GM19452 (cell line): Measurements from ENCODE around the gene CDH26.

Experiments used
- ATAC-seq: cut with Tn5 transposase; IDR thresholded peaks from one replicate; pipeline ENCODE4 v1.9.1; 2021; ENCODE audit not compliant: unreplicated experiment

CDH26 gene

DNA sequence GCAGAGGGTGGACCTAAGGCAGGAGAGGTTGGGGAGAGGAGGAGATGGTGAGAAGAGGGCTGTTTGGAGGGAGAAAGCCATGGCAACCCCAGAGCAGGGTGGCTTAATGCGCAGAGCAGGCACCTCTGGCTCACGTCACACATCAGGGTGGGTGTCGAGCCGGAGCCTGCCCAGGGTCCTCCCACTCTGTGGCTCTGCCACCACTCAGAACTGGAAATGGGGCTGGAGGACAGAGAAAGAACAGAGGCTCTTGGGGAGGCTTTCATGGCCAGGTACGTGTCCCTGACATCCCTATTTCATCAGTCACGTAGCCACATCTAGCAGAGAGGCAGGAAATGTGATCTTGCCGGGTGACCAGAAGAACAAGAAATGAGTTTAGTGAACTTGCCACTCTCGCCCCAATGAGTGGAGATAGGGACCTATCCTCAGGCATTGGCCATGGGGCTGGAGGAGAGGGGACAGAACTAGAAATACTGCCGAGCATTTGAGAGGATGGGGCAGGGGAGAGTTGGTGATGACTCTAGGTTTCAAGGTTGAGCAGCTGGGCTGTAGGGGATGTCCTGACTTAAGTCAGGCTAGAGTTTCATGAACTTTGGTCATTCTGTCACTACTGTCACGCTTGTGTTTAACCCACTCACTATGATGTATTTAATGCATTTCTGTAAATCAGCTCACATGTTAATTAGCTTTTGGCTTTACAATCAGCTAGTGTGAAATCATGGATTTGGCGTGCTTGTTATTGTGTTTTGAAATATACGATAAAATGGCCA is 52.7 kb downstream of the CDH26 start:
- no peak for ATAC-seq

DNA sequence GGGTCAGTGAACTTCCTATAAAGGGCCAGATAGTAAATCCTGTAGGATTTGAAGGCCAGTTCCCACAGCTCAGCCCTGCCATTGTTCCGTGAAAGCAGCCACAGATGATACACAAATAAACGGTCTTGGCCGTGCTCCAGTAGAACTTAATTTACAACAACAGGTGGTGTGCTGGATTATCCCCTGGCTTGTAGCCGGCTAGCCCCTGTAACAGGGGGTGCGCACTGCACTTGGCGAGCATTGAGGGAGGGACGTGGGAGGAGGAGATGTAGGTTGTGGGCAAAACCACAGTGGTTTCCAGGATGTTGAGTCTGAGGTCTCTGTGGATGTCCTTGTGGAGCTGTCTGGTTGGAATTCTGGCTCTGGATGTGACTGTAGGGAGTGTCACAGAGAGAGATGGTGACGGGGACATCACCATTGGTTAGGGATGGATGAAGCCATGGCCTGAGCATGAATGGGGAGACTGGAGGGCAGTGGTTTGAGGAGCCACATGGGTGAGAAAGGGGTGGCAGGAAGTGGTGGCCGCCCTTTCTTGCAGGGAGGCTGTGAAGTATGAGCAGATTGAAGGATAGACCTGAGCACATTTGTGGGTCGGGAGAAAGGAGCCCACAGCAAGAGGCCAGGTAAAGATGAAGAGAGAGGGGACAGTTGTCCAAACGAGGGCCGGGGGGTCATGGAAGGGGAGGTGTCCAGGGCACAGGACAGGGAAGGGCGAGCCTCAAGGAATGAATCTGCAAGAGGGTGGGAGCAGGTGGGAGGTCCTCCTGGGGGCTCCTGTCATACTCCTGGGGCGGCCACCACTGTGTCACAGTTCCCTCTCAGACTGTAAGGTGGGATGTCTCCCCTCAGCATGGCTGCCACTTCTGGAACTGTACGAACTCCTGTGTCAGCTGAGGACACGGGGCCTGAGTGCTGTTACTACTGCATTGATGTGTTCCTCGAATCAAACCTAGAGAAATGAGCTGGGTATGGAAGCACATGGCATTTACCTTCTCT is 53.6 kb downstream of the CDH26 start:
- no peak for ATAC-seq

DNA sequence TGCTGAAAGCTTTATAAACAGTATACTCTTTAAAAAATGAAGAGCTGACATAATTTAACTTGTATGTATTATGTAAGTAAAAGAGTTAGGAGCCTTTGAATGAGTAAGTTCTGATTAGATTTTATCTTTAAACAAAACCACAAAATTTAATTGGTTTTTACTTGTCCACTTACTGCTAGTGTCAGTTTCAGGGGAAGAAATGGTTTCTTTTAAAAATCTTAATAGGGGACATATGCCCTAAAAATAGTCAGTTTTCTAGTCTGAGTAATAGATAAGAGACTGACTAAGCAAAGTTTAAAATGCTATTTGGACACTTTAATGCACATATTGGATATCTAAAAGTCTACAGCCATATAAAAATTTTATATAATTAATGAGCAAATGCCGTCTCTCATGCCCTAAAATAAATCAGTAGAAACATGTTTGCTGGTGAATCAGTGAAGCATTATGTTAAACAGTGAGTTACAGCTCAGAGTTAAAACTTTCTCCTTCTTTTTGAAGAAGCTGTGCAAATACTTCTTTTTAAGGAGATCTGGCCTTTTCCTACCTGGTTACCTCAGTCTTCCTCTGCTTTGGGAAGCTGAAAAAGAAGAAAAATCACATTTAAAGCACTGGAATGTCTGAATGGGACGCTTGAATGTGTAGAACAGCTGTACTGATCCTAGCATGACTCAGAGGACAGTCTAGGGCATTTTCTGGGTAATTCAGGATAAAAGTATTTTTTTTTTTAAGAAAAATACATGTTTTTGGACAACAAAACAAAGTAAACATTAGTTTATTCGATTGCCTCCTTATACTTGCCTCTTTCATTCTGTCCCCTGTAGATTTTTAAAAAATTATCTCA is 55.3 kb downstream of the CDH26 start:
- ATAC-seq, result no peak

DNA sequence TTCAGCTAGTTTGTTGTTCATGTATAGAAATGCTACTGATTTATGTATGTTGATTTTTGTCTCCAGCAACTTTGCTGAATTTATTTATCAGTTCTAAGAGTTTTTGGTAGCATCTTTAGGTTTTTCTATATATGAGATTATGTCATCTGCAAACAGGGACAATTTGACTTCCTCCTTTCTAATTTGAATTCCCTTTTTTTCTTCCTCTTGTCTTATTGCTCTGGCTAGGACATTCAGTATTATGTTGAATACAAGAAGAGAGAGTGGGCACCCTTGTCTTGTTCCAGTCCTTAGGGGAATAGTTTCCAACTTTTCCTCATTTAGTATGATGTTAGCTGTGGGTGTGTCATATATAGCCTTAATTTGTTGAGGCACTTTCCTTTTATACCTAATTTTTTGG is 58.2 kb downstream of the CDH26 start:
- ATAC-seq, result no peak

DNA sequence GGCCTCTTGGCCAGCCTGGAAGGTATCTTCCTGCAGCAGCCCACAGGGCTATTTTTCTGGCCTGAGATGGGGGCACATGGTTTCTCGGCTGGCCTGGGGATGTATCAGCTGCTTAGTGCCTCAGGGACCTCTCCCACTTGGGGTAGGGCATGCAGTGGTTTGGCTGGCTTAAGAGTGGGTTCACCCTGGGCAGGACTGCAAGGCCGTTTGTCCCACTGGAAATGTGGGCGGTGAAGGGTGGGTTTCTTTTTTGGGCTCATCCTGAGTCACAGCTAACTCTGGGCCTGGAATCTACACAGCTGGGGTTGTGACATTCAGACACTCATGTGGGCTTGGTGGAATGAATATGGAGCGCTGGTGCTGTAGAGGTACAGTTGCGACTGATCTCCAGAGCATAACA is 62.0 kb downstream of the CDH26 start:
- ATAC-seq, result no peak

DNA sequence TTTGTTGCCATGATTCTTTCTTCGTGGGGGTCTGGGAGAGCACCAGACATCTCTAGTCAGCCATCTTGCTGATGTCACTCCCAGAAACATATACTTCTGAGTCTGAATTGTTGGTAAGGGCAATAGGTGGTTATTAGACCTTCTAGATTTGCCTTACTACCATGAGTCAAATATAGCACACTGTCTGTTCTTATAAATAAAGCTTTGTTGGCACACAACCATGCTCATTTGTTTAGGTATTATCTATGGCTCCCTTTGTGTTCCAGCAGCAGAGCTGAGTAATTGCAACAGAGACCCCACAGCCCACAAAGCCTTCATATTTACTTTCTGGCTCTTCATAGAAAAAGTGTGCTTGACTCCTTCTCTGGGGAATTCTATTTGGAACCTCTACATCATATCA is 62.9 kb downstream of the CDH26 start:
- no peak for ATAC-seq

DNA sequence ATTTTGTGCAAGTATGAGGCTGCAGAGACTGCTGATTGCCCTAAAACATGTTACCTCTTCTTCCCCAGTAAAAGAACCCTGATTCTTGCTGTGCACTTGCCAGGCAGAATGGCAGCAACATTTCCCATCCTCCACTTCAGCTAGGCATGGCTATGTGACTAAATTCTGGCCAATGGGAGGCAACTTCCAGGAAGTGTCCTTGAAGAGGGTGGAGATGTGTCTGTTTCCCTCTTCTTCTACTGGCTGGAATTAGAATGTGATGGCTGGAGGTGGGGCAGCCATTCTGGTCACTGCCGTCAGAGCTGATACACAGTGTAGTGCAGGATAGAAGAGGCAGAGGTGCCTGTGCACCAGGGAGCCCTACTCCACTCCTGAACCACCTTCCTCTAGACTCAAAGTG is 64.6 kb downstream of the CDH26 start:
- no peak for ATAC-seq

DNA sequence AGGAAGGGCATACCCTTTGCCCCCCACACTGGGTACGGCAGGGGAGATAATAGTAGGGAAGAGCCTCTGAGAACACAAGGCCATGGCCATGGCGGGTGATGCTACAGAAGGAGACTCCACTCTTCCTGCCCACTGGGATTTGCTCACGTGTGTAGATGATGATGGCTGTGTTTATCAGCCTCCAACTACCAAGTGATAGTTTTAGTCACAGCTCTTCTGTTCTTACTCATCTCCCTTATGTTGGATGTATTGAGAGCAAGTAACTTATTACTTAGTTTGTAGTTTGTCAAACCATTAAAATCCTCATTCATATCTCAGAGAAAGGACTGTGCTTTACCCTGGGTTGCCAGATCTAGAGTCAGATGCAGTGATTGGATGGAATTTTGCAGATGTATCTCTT is 66.0 kb downstream of the CDH26 start:
- ATAC-seq, result no peak

DNA sequence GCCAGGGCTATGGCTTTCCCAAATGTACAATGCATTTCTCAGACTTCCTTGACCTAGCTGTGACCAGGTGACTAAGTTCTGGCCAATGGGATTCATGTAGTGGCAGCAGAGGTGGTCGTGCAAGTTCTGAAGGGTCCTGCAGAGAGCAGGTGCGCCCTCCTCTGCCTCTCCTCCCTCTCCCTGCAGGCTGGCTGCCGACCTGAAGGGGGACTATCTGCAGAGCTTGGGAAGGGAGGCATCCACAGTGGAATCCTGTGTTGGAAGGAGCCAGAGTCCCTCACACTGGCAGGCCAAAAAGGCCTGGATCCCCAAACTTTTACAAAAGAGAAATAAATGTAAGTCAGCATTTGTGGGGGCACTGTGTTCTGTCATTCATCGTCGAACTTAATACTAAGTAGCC is 66.6 kb downstream of the CDH26 start:
- no peak for ATAC-seq

DNA sequence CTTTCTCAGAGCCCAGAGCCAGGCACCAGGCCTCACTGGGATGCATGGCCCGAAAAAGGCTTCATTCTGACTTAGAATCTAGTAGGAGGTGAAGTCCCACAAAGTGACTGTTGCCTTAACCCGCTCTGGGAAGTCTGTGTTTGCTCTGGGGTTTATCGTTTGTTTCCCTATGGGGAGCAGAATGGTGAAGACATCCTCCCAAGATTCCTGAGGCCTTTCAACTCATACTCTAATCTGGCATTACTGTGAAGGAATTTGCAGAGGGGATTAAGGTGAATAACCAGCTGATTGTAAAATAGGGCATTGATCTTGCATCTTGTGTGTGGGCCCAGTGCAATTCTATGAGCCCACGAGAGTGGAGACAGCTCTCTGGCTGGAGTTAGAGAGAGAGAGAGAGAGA is 67.8 kb downstream of the CDH26 start:
- no peak for ATAC-seq

DNA sequence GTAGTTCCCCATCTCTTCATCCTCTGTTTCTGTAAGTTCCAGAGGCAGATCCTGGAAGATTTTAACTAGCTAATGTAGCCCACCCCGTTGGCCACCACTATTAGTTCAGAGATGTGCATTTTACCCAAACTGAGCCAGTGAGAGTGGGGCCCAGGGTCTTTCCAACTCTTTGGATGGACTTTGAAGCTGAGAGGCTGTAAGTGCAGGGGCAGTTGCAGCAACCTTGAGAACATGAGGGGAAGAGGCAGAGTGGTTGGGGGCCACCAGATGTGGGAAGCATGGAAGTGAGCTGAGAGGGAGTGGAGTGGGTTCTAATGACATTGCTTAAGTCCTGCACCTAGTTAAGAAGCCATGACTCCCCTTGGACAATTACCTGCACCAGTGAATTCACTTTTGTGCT is 72.2 kb downstream of the CDH26 start:
- no peak for ATAC-seq

DNA sequence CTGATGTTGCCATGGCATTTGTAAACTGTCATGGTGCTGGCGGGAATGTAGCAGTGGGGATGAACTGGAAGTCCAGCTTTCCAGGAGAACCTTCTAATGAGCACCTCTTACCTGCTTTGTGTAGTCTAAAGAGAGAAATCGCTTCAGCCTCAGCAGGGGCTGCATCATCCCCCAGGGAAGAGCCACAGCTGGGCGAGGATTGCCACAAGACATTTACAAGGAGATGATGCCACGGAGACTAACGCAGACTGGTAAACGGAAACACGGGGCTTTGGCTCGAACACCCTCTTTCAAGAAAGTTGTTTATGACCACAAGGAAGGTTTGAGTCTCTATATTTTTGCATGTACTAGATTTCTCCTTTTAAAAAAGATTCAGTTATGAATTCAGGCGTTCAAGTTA is 72.9 kb downstream of the CDH26 start:
- ATAC-seq, result no peak

DNA sequence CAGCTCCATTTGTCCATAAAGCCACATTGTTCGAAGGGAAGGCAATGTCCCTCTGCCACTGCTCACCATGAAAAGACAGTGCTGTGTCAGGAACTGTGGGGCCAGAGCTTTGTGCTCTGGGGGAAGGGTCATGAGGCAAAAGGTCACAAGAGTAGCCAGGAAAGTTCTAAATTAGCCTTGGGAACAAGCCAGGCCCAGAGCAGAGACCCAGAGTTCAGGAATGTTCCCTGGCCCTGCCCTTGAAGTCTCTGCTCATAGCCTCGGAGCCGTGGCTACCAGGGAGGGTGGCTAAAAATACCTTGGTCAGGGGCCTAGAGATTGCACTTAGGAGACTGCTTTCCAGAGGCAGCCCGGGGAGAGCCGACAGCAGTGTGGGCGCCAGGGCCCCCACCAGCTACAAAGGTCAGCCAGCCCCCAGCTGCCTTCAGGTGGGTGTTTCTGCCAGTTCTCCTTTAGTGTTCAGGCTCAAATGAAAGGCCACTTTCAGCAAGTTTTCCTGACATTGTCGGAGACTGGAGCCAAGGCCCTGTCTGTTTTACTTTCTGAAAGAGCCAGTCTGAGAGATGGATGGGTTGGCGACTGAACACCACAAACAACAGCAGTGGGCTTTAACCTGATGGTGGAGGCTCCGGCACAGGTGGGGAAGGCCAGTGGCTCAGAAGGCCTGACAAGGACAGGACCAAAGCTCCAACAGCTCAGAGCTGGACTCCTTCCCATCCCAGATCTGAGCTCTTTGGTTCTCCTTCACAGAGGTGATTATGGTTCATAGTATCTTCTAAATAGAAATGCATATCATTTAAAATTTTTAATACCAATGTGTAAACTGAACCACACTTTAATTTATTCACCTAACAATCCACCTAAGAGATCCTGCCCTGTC is 76.2 kb downstream of the CDH26 start:
- ATAC-seq, result no peak

DNA sequence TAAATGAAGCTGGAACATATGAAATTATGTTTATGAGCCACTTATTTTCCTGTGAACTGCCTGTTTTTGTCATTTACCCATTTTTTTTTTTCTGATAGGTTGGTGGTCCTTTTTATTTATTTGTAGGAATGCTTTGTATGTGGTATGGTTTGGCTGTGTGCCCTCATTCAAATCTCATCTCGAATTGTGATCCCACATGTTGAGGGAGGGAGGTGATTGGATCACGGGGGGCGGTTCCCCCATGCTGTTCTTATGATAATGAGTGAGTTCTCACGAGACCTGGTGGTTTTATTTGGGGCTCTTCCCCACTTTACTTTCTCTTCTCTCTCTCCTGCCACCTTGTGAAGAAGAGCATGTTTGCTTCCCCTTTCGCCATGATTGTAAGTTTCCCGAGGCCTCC is 77.3 kb downstream of the CDH26 start:
- ATAC-seq, result no peak

DNA sequence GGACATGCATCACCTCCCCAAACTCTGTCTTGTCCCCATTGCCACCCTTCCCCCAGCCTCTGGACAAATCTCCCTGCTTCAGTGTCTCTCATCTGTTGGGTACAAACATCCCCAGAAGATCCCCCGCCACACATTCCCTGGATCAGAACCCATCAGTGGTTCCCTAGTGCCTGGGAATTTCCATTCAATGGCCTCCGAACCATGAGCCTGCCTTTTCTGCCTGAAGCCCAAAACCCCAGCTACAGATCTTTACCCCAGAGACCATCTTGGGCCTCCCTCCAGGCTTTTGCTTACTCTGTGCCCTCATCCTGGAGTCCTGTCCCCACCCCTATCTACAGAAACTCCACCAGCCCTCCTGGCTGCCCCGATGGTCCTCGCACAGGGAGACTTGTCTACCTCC is 78.1 kb downstream of the CDH26 start:
- ATAC-seq, result no peak

DNA sequence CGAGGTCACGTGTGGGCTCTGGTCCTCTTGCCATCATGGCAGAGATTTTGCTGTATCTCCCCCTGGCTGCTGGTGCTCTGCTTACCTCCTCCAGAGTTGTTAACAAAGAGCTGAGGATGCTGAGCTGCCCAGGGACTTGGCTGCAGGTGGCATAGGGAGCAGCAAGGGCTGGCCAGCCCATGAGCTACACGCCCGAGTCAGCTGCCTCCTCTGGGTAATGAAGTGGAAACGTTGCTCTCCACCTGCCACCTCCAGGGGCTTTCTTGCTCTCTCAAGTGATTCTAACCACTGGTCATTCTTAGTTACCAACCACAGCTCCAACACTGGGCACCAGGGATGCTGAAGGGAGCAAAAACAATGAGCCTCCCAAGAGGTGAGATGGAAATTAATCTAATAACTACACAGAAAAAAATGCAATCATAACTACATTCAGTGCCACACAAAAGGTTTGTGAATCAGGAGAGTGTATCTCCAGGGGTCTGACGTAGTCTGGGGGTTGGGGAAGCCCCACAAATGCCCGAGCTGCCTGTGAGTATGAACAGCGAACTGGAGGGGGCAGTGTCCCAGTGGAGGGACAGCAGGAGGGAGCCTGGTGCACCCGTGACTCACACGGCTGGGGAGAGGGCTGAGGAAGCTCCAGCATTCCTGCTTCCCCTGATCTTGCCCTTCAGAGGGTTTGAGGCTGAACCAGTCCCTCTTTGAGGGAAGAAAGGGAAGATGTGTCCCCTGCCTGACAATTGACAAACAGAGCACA is 78.7 kb downstream of the CDH26 start:
- ATAC-seq, result no peak

DNA sequence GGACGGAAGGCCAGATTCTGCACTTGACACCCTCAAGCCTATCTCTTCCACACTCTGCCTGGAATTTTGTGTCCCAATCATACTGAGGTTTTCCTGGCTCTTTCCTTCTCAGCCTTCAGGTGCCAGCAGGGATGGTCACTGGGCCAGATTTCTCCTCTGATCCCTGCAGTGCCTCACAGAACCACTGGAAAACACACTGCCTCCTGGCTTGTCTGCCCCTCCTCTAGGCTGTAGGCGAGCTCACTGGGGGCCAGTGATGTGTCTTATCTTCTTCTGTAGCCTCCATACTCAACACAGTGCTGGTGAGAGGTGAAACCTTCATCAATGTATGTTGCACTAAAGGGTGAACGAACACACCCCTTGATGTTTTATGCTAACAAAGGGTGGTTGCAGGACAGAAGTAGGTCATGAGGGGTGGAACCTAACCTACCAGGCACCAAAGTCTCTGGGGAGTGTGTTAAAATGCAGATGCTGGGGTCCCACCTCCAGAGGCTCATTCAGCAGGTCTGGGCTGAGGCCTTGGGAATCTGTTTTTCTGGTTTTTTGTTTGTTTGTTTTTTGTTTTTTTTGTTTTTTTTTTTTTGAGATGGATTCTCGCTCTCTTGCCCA is 80.3 kb downstream of the CDH26 start:
- no peak for ATAC-seq

DNA sequence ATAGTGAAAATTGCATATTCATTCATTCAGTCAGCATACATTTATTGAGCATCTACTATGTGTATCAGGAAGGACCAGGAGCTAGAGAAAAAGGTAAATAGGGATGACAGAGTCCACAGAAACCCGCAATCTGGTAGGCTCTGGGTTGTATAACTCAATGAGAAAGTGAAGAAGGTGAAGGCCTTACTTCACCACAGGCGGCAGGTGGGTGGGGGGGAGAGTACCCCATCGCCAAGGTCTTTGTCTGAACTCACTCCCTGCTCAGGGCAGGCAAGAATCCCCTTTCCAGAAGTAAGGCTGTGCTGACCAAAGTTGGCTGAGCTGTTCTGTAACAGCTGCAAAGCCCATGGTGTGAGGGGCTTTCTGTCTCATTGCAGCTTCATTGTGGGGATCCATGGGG is 81.3 kb downstream of the CDH26 start:
- no peak for ATAC-seq

DNA sequence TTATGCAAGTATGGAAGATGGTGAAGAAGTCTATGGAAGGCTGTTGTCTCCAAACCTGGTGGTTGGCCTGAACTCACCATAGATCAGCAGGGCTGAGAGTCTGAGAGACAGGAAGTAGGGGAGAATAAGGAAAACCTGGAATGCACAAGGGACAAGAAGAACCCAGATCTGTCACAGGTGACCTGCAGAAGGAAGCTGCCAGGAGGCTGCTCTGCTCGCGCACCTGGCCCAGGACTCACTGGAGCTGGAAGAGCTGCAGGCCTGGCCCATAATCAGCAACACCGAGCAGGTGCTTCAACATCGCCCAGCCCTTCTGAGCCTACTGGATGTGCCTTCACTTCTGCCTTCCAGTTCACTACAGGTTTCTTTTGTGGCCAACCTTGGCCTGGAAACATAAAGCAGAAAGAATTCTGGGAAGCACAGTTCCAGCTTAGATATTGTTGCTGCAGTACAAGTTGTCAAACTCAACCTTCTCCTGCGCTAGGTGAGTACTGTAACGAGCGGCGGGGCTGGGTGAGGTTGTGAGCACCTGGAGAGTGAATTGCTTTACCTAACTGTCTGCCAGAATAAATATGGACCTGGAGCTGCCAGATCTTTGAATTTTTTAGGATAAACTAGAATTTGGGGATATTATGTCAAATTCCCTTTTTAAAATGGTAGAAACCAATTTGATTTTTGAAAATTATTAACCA is 82.4 kb downstream of the CDH26 start:
- no peak for ATAC-seq
